ENCODE data around the gene SUGP2.

DNA sequence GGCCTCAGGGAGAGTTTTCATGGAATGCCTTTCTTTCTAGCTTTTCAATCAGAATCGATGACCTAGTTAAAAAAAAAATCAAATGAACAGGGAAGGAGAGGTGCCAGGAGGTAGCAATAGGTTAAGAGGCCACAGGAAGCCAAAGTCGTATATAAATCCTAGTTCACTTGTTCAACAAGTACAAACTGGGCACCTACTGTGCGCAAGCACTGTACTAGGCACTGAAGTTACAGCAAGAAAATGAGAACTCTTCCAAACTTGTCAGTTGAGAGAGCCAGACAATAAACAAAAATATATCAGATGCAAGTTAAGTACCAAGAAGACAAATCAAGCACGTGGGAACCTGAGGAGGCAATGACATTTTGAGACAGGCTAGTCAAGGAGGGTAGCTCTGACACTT, 6.1 kb downstream of the SUGP2 start:
- no peak for TF ChIP-seq POLR2A (IDR thresholded peaks at IDR 0.05)
- TF ChIP-seq, protein P1, sequence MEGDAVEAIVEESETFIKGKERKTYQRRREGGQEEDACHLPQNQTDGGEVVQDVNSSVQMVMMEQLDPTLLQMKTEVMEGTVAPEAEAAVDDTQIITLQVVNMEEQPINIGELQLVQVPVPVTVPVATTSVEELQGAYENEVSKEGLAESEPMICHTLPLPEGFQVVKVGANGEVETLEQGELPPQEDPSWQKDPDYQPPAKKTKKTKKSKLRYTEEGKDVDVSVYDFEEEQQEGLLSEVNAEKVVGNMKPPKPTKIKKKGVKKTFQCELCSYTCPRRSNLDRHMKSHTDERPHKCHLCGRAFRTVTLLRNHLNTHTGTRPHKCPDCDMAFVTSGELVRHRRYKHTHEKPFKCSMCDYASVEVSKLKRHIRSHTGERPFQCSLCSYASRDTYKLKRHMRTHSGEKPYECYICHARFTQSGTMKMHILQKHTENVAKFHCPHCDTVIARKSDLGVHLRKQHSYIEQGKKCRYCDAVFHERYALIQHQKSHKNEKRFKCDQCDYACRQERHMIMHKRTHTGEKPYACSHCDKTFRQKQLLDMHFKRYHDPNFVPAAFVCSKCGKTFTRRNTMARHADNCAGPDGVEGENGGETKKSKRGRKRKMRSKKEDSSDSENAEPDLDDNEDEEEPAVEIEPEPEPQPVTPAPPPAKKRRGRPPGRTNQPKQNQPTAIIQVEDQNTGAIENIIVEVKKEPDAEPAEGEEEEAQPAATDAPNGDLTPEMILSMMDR (IDR thresholded peaks at IDR 0.05): no peak

All from adrenal gland (tissue), 5 donors.